NCI-H1048 (cell line): ENCODE data around the gene NOSIP.

Experiments
- DNase-seq: peaks from one replicate; lab custom pipeline; 2025; lab: John Stamatoyannopoulos, UW

NOSIP gene

DNA sequence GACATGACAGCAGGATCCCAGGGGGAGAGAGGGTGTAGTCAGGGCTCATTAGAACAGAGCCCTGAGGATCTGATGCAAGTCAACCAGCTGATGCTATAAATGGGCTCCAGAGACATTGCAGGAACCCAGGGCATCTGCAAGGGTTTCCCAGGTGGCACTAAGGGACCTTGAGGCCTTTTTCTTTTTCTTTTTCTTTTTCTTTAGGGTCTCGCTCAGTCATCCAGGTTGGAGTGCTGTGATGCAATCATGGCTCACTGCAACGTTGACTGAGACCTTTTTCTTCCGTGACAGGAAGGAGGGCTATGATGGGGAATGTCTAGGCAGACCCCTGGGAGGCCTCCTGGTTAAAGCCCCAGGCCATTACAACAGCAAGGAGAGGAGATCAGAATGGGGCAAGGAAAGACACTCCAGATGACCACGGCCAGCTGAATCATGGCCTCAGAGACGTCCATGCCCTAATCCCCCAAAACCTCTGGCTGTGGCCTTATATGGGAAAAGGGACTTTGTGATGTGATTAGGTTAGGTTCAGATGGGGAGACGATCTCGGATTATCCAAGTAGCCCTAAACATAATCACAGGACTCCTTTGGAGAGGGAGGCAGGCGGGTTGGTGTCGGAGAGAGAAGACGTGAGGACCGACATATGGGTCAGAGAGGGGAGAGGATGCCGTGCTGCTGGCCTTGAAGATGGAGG, 72.4 kb downstream of the NOSIP start:
- no peak for DNase-seq

GRCh38 chr19:49506575-49507105, 73.7 kb downstream of the NOSIP start:
- peak; percentile 62 for DNase-seq
